ENCODE measurements around the gene FGF12.
A peak's percentile ranks its signal among the peaks of the same experiment; 100 is the strongest.

Gene FGF12

GRCh38 chr3:192685801-192686200 is 41.5 kb downstream of the FGF12 start:
- DNase-seq (ENCODE audit: low read depth, low spot score) = no peak

- DNase-seq (ENCODE audit: low read depth, low spot score) = no peak
Measured at GRCh38 chr3:192684151-192684550, 43.2 kb downstream of the FGF12 start.

- DNase-seq (ENCODE audit: low read depth, low spot score) = no peak
Measured at GRCh38 chr3:192675958-192676649, 51.2 kb downstream of the FGF12 start.

GRCh38 chr3:192655628-192656027 is 71.7 kb downstream of the FGF12 start:
- no peak for DNase-seq (ENCODE audit: low read depth, low spot score)

GRCh38 chr3:192655040-192655439 is 72.3 kb downstream of the FGF12 start:
- DNase-seq (ENCODE audit: low read depth, low spot score) = no peak

GRCh38 chr3:192653862-192654261 is 73.5 kb downstream of the FGF12 start:
- no peak for DNase-seq (ENCODE audit: low read depth, low spot score)

GRCh38 chr3:192652727-192653126 is 74.6 kb downstream of the FGF12 start:
- peak; percentile 23 for DNase-seq (ENCODE audit: low read depth, low spot score)

GRCh38 chr3:192651836-192652512 is 75.4 kb downstream of the FGF12 start:
- no peak for DNase-seq (ENCODE audit: low read depth, low spot score)

GRCh38 chr3:192645437-192645836 is 81.9 kb downstream of the FGF12 start:
- DNase-seq (ENCODE audit: low read depth, low spot score) = no peak

GRCh38 chr3:192642651-192643050 is 84.7 kb downstream of the FGF12 start:
- DNase-seq (ENCODE audit: low read depth, low spot score) = no peak

GRCh38 chr3:192641919-192642318 is 85.4 kb downstream of the FGF12 start:
- DNase-seq (ENCODE audit: low read depth, low spot score) = no peak

- DNase-seq (ENCODE audit: low read depth, low spot score) = no peak
Measured at GRCh38 chr3:192639987-192640386, 87.4 kb downstream of the FGF12 start.

- no peak for DNase-seq (ENCODE audit: low read depth, low spot score)
Measured at GRCh38 chr3:192637803-192638202, 89.5 kb downstream of the FGF12 start.

GRCh38 chr3:192636517-192637444 is 90.6 kb downstream of the FGF12 start:
- no peak for DNase-seq (ENCODE audit: low read depth, low spot score)

GRCh38 chr3:192629429-192629828 is 97.9 kb downstream of the FGF12 start:
- DNase-seq (ENCODE audit: low read depth, low spot score) = no peak

GRCh38 chr3:192621909-192622308 is 105.4 kb downstream of the FGF12 start:
- DNase-seq (ENCODE audit: low read depth, low spot score) = no peak

- DNase-seq (ENCODE audit: low read depth, low spot score) = no peak
Measured at GRCh38 chr3:192620275-192620674, 107.1 kb downstream of the FGF12 start.

GRCh38 chr3:192611411-192611810 is 115.9 kb downstream of the FGF12 start:
- no peak for DNase-seq (ENCODE audit: low read depth, low spot score)

- no peak for DNase-seq (ENCODE audit: low read depth, low spot score)
Measured at GRCh38 chr3:192608726-192609600, 118.4 kb downstream of the FGF12 start.

GRCh38 chr3:192607798-192608197 is 119.5 kb downstream of the FGF12 start:
- DNase-seq (ENCODE audit: low read depth, low spot score) = no peak

- DNase-seq (ENCODE audit: low read depth, low spot score) = no peak
Measured at GRCh38 chr3:192597913-192598312, 129.4 kb downstream of the FGF12 start.
